Activated effector memory CD4-positive, alpha-beta T cell treated with Interleukin-2 at 50 U/mL for 16 hours (primary cell): ENCODE data around the gene LMO3.

Source experiments
- DNase-seq: peaks from one replicate; pipeline ENCODE4 v3.0.0-alpha.2; 2020

LMO3 gene

GRCh38 chr12:16599081-16599480 is 6.9 kb downstream of the LMO3 start:
- no peak for DNase-seq

DNA sequence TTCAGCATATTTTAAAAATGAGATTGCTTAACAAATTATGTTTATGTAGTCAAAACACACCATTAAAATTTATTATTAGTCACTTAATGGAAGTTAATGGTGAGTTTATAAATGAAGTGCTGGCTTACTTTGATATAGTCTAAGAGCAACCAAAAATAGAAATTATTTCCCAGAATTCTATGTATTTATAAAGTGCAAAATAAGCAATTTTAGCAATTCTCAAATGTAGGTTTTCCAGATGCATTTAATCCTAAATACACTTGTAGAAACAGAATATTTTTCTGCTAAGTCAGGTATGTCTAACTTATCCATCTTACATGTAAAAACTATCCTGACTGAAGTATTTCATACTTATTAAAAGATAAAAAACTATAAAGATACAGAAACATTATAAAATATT is 11.2 kb downstream of the LMO3 start:
- DNase-seq, result no peak

DNA sequence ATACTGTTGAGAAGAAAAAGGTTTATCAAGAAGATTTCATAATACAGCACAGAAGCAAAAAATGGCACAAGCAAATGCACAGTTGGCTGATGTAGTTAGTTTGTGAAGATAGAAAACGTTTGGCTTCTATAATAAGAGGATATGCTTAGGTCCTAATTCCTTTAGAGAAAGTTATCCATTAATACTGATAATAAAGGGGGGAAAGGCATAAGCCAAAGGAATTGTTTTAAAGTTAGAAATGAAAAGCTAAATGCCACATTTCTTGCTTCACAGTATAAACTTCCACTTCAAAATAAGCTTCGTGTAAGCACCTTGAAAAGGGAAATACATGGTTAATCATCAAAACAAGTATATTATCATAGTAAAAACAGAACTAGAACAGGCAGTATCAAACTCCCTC is 12.4 kb downstream of the LMO3 start:
- DNase-seq, result no peak

DNA sequence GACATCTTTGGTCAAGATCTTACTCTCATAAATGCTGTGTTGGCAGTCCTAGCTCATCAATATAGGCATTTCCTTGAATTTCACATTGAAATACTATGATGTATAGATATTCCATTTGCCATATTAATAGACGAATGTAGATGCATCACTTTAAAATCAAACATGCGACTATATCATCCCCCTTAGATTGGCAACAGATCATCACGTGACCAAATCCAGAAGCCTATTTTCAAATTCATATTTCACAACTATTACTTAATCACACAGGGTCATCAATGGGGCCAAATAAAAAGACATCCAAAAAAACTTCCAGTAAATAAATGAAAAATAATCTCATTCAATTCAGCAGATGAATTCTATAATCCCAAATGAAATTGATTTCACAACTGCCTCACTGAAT is 15.3 kb downstream of the LMO3 start:
- no peak for DNase-seq

GRCh38 chr12:16588812-16589211 is 17.1 kb downstream of the LMO3 start:
- no peak for DNase-seq

DNA sequence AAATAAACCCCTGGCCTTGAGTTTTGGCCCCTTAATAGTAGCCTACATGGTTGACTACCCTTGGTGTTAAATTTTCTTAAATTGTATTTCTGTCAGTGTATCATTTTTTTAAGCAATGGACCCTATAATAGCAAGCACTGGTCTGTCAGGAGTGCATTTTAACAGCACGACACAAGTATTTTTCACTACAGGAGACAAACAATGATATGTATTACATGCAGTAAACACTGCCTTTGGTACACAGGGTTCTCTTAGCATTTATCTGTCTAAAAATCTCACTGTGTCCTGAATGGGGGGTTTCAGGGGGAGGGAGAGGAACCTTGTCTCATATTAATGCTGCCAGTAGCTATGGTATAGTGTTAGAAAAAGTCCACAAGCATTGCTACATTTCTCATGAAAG is 18.4 kb downstream of the LMO3 start:
- no peak for DNase-seq

GRCh38 chr12:16587110-16587453 is 18.9 kb downstream of the LMO3 start:
- DNase-seq, result no peak

DNA sequence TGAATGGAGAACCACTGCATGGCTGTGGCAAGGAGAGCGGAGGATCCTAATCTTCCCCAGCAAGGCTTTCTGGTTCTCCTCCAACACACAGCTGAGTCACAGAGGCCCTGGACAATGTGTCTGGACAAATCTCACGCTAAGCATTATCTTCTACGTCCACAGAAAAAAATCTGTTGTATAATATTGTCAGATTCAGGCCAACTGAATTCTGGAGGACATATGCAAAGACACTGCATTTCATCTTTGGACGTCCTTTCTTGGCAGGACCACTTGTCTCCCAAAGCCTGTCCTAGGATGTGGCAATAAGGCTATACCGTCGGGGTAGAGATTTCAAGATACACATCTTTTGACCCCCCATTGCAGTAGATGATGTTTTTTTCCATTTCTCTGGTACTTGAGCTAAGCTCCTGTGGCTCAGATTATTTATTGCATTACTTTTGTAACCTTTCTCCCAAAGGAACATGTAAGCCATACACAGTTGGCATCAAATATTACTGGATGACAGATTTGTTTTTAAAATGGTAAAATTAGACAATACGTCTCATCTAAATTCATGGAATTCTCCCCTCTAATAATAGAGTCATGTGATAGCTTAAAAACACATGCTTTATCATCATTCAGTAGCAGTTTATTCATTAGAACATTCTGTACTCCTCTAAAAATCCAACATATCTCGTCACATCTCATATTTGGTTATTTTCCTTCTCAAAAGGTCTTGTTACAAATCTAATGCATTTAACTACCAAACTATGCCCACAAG is 19.4 kb downstream of the LMO3 start:
- no peak for DNase-seq

DNA sequence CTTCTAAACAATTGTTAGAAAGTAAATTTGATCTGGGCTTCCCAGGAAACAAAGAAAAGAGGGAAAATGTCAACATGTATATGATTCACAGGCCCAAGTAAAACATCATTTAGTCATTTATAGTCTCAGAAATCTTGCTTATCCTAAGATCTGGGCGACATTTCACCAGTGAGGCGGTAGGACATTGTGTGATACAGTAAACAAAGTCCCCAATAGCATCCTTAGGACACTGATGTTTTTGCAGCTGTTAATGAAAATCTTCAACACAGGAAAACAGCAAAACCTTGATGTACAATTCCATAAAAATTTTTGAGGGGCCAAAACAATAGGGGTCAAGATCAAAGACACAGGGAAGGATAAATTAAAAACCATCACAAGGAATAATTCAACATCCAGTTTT is 20.2 kb downstream of the LMO3 start:
- no peak for DNase-seq

DNA sequence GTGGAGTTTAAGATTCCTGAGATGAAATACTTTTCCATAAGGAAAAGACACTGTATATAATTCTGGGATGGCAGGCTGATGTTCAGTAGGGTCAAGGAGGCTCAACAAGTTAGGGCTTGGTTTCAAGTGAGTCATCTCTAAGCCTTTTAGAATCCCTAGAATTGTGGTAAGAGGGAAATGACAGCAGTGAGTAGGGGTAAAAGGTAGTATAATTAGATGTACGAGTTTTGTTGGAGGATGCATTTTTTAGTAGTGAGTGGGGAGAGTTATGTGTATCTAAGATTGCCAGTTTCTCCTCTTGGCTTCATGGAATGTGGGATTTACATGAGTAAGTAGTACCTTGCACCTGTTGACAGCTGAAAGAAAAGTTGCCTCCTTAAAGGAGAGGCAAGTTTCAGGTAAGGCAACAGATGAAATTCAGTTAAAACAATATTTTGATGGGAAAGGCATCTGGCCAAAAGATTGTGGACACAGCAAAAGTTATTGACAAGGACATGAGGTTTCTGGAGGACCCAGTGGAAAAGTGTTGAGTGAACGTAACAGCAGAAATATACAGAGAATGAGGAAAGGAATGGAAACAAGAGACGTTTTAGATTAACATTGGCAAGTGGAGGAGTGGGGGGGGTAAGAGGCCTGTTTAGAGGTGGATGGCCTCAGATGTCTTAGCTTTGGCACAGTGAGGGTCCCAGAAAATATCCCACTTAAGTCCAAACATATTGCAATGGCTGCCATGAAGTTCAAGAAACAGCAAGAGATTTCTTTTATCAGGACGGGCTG is 21.8 kb downstream of the LMO3 start:
- DNase-seq, result no peak

- no peak for DNase-seq
Measured at GRCh38 chr12:16581416-16581815, 24.5 kb downstream of the LMO3 start.

DNA sequence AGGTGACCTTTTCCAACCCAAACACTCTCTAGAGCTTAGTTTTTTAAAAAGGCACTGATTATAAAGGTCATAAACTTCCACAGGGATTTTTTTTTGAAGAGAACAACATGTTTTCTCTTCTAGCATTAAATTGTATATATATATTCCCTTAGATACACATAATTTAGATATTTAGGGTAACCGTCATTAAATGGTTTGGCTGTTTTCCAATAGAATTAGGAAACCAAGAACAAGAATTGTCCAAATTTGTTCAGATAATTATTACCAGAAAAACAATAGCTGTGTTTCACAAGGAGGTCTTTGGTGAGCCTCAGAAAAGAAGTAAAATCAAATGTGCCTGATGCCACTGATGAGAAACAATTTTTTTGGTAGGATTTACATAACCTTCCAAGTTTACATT is 26.9 kb downstream of the LMO3 start:
- no peak for DNase-seq

GRCh38 chr12:16573398-16574077 is 32.4 kb downstream of the LMO3 start:
- DNase-seq, result no peak

DNA sequence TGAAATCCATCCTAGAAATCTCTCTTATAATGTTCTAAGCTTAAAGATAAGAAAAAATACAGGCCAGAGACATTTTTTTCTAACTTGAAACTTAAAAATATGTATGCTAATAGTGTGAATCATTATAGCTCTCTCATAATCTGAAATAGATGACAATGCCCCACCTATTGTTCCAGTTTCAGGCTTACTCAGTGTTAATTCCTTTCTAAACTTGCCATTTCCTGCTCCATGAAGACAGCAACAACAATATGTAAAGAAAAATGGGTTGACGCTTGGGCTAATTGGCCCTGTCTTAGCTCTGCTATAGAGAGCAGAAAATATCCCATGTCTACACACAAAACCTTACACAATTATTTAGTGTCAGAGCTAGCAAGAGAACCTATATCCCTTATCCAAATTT is 37.1 kb downstream of the LMO3 start:
- no peak for DNase-seq

DNA sequence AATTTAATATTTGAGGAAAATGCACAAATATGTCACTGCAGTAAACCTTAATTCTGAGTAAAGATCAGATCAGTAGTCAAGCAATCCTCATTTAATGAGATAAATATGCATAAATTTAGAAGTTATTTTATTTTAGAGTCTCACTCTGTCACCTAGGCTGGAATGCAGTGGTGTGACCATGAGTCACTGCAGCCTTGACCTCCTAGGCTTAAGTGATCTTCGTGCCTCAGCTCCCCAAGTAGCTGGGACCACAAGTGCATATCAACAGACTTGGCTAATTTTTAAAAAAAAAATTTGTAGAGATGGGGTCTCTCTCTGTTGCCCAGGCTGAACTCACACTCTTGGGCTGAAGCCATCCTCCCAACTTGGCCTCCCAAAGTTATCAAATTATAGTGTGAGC is 41.3 kb downstream of the LMO3 start:
- DNase-seq, result no peak

DNA sequence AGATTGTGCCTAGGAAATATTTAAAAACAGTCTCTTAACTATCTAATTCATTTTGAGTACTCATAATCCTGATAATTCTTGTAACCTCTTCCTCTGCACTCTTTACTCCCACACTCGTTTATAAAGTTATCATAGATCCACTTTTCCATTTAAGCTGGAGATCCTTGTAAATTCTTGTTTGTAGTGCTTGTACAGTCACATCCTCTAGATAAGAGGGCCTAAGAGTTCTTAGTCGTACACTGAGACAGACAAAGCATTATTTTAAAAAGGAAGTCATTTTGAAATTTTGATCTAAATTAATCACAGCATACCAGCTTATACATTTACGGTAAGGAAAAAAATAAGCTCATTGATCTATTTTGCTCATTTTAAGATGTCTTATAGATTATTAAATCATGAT is 42.5 kb downstream of the LMO3 start:
- no peak for DNase-seq

DNA sequence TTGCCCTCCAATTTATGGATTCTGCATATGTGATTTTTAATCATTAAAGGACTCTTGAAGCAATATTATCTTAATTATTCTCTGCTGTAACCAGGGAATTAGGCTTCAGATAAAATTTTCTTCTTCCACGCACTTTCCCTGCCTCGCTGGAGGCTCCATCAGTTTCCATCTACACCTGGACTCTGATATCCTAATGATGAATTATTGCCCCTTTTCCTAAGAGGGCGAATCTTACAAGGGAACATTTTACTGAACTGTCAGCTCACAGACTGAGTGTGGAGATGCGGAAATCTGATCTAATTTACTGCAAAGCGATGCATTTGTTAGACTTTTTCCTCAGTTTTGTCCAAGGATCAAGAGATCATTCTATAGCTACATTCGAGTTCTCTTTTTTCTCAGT is 43.0 kb downstream of the LMO3 start:
- no peak for DNase-seq

DNA sequence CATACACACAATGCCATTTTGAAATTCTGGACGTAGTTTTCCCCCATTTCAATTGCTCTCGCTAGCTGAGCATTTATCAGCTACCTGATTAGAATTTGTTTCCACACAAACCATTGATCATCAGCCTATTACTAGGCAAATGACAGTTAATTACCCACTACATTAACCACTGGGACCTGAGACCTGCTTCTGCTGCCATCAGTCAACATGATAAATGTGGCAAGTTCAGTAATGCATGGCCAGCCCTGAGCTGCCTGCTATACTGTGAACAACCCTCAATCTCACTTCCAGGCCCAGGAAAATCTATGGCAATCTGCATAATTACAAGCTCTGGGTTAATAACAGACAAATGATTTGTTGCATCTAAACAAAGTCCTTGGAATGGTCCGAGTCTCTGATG is 43.5 kb downstream of the LMO3 start:
- DNase-seq, result no peak

GRCh38 chr12:16560273-16560672 is 45.7 kb downstream of the LMO3 start:
- no peak for DNase-seq

GRCh38 chr12:16555630-16556029 is 50.3 kb downstream of the LMO3 start:
- no peak for DNase-seq

- no peak for DNase-seq
Measured at GRCh38 chr12:16553457-16553856, 52.5 kb downstream of the LMO3 start.

GRCh38 chr12:16552301-16552700 is 53.7 kb downstream of the LMO3 start:
- no peak for DNase-seq

DNA sequence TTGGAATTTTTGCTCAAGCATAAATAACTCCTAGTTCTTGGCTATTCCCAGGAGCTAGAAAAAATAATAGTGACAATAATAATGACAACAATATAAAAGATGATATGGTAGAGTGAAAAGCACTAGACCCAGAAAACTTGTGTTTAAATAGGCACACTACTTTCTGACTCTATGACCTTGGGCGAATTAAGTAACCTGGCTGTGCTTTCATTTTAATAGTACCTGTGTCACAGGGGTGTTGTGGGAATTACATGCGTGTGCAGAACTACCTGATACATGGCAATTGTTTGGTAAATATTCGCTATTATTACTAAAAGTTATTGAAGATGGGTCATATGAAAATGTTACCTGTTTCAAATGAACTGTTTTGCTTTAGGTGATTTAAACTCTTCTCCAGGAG is 60.1 kb downstream of the LMO3 start:
- no peak for DNase-seq

GRCh38 chr12:16542586-16542985 is 63.4 kb downstream of the LMO3 start:
- DNase-seq, result no peak
